NCI-H526 (cell line): Measurements from ENCODE around the gene MKX.

Experiments
- DNase-seq, 2 experiments: peaks; one replicate each; lab custom pipeline; 2025; lab: John Stamatoyannopoulos, UW

MKX gene, protein sequence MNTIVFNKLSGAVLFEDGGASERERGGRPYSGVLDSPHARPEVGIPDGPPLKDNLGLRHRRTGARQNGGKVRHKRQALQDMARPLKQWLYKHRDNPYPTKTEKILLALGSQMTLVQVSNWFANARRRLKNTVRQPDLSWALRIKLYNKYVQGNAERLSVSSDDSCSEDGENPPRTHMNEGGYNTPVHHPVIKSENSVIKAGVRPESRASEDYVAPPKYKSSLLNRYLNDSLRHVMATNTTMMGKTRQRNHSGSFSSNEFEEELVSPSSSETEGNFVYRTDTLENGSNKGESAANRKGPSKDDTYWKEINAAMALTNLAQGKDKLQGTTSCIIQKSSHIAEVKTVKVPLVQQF

DNA sequence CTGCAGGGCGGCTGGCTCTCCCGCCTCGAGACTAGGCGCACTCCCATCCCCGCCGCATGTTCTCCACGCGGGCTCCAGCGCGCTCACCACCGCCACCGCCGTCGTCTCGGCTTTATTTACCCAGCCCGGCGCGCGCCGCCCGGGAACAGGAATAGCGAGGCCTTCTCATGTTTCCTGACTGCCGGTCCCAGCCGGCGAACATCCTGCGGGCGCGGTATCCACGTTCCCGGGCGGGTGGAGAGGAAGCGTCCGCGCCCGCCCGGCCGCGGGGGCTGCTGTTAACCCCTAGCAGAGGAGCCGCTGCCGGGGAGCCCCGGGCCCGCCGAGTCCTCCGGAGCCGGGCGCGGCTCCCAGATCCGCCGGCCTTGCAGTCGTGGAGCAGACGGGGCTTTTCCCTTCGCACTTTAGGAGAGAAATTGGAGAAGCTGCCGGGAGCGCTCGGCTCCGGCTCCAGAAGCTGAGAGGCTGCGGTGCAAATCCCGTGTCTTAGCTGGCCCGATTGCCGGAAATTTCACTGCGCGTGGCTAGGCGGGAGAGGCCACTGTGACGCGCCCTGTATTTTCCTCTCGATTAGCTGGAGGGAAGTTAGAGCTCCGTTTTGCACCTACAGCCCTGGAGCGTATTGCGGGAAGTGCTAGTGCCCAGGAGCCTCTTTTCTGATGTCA, at the start of gene MKX:
TSS of gene MKX (minus strand) at position 88 of the 665 bp plus-strand sequence. CDS start 2,404 bp downstream, outside the sequence.
- DNase-seq = peak; percentile 10 to 70

DNA sequence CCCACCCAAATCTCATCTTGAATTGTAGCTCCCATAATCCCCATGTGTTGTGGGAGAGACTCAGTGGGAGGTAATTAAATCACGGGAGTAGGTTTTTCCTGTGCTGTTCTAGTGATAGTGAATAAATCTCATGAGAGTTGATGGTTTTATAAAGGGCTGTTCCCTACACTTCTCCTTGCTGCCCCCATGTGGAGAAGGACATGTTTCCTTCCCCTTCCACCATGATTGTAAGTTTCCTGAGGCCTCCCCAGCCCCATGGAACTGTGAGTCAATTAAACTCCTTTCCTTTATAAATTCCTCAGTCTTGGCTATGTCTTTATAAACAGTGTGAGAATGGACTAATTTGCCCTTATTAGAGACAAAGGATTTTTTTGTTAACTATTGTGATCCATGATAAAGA, 48.5 kb upstream of the MKX start:
- DNase-seq = peak in 1 of 2 experiments; percentile 24

DNA sequence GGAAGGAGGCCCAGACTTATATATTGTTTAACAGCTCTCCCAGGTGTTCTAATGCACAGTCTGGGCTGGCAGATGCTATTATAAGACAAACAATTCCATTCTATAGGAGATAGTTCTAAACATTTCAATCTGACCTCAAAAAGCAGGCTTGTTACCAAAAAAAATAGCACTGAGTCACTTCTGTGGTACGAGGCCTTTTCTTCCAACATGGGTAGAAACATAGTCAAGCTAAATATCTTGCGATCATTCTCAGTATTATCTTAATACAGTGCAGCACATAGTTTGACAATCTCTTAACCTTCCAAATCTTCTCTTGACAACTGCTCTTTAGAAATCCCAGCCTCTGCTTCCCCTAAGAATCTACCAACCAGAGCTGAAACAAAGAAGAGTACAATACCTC, 46.6 kb upstream of the MKX start:
- DNase-seq = no peak

DNA sequence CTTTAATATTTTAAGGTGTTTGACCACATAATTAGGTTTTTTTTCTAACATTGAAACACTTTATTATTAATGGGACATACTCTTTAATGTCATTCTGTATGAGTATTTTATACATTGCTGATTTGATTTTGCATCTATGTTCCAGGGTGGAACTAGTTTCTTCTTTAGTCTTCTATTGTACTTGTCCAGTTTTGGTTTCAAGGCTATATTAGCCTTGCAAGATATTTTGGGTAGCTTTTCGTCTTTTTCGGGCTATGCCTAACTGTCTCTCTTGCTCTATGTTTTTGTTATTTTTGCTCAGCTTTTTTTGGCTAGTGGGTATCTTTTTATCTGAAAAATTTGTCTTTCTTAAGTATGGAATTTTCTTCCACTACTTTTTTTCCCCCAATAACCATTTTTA, 38.7 kb upstream of the MKX start:
- no peak for DNase-seq

DNA sequence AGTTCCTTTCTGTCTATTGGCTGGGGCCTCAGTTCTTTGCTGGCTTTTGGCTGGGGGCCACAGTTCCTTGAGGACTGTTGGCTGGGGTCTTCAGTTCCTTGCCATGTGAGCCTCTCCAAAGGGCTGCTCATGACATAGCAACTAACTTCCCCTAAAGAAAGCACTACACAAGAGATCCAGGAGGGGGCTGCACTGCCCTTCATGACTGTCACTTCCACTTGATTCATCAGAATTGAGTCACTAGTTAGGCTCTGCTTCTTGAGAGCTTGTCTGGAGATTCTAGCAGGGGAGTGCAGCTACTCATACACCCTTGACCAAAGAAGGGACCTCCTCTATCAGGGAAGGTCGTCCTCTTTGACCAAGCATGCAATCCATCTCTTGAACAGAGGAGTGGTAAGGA, 38.0 kb upstream of the MKX start:
- no peak for DNase-seq

DNA sequence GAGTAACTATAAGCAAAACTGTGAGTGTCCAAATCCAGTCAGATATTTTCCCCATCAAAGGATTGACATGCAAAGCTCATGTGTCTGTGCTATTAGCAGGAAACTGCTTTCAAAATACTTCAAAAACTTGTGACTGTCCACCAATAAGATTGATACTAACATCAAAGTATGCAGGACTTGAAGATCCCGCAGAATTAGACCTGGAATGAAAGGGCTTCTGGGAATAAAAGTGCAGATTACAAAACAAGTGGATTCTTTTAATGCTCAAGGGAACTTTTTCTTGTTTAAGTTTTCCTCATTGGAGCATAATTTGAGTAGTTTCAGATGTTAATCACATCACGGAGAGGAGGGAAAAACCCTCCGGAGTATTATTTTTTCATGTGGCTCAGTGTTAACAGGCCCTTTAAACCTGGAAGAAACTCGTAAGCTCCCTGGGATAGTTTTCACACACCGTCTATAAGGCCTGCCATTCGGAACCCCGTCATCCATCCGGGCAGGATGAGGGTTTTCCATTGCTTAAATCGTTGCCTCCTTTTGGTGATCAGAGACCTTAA, 33.9 kb upstream of the MKX start:
- no peak for DNase-seq

DNA sequence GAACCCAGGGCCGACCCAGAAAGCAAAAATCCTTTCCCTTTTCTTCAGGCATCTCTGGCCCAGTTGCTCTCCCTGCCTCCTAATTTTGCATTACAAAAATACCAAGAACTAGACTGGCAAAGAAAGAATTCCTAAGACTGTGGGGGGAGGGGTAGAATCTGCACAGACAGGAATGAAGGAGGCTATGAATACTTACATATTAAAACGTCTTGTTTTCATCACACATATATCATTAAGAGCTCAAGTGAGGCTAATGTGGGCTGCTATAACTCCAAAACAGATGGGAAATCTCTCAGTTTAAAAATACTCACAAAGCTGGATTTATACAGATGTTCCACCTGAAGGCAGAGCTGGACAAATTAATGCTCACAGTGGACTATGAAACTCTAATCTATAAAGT, 29.2 kb upstream of the MKX start:
- no peak for DNase-seq

DNA sequence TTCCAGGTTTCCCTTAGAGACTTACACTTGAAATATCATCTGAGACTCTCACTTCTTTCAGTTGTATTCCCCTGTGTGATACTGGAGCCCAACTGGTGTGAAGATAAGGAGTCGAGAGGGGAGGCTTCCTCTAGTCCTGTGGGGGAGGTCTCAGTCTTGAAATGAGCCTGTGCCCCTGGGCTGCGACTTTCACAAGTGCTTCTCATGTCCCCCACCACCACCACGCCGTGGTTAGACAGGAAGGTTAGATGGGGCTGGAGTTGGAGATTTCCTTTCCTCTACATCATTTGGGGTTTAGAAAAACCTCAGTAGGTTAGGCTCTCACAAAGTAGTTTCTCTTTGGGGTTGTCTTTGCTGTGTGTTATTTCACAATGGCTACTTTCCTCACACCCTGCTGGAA, 25.6 kb upstream of the MKX start:
- DNase-seq = no peak

DNA sequence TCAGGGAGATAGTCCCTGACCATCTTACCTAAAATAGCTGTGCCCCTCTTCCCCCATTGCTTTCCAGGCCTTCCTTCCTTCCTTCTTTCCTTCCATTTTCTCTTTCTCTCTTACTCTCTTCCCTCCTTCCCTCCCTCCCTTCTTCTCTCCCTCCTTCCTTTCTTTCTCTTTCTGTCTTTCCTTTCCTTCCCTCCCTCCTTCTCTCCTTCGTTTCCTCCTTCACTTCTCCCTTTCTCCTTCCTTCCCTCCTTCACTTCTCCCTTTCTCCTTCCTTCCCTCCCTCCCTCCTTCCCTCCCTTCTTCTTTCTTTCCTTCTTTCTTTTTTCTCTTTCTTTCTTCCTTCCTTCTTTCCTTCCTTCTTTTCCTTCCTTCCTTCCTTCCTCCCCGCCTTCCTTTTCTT, 24.6 kb upstream of the MKX start:
- DNase-seq = no peak

DNA sequence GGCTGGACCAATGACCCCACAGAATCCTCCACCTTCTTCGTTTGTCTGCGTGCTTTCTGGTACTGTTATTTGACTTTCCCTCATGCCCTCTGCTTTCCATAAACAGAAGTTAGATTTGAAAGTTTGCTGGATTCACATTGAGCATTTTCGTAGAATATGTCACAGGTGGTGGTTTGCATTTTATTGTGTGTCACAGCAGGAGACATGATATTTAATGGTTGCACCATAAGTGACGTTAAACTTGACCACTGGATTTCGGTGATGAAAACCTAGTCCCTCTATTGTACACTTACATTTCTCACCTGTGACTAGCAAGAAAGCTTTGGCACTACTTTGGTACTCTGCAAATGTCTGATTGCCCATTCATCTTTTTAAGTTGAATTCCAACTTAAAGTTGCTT, 15.2 kb upstream of the MKX start:
- no peak for DNase-seq

DNA sequence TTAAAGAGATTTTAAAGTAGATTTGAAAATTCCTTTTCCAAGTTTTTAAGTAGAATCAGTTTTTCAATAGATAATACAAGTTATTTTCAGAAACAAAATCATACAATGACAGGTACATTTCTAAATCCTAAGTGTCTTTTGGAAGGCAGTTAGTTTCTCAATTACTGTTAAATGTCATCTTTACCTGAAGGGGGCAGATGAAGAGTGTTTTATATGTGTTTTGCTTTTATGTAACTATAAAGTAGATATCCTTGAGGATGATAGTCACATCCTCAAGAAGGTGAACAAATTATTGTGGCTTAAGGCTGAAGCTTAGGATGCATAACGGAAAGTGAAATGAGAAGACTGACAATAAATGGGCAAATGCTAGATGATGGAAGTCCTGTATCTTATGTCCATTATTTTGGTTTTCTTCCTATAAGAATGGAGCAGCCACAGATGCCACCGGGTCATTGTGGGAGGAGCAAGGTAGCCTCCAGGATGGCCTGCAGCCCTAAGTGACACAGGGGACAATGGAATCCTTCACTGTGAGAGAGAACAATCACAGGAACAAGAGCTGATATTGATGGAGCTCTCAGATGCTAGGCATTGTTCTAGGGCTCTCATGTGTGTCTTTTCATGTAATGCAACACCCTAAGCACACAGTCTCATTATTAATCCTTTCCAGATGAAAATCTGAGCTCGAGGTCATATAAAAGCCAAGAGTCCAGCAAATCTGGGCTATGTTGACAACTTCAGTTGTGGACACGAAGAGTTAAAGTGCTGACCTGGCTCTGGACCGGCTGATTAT, 14.1 kb upstream of the MKX start:
- DNase-seq = no peak

DNA sequence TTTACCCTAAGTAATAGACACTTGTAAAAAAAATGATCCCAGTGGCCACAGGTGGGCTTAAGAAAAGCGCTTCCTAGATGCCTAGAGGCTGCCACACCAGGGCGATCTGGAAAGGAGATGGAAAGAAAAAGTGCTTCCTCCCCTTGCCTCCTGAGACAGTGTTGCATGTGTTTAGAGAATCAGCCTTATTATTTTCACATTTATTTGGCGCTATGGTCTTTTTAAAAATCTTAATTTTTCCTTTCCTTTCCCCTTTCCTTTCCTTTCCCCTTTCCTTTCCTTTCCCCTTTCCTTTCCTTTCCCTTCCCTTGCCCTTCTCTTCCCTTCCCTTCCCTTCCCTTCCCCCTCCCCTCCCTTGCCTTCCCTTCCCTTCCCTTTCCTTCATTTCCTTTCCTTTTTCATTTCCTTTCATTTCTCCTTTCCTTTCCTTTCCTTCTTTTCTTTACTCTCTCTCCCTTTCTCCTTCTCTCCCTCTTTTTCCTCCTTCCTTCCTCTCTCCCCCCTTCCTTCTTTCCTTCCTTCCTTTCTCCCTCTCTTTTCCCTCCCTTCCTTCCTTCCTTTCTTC, 7.1 kb upstream of the MKX start:
- no peak for DNase-seq

DNA sequence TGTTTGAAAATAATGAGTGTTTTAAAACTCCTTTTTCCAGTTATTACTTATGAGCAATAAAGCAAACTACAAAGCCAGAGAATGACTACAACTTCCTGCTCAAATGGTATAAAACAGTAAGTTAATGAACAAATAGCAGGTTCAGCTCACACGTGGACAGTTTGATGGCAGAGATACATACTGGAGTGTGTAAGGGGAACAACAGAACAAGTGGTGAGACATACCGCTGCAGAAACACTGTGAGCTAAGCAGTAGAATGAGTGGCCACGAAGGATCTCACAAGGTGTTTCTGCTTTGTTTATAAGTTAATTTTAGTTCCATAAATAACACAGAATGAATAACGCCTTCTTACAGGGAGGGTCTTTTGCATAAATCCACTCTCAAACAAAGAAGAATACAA, 3.0 kb upstream of the MKX start:
- DNase-seq = peak in 1 of 2 experiments; percentile 12

DNA sequence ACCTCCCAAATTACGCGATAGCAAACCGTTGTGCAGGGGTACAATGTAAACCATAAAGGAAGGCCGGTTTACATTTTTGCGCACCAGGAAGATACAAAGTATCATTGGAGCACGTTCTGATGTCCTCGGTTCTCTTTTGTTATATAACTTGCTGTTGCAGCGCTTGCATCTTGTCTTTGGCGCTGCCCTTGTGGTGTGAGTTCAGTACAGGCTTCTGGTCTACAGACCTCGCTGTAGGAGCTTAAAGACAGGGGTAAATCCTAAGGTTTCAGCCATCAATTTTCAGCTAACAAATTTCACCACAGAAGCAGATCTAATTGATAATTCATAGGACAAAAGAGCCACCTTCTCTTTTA, 1.5 kb upstream of the MKX start:
- DNase-seq = no peak

DNA sequence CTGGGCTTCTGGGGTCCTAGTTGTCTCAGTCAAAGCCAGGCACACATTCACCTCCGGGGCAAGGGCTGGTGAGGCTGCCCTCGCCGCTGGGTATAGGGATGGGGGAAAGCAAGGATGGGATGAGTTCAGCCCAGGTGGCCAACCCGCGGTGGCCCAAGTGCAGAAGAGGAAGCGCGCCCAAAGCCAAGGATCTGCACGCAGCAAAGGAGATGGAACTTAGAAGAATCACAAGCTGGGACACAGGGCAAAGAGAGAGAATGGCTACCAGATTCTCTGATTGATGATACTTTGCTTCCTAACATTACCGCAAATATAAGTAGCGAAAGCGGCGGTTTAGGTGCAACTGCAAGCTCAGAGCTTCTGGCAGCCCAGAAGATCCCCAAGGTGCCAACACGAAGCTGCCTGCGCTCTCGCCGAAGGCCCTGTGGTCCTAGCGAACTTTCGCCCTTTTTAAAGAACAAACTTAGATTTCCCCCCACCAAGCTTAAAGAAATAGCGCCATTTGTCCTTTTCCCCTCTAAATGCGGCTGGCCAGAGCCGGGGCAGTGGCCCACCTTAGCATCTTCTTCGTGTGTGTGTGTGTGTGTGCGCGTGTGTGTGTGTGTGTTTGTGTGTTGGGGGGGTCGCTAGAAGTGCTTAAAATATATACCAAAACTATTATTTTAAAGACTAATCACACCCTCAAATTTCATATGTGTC, 927 bp upstream of the MKX start:
- DNase-seq = no peak

DNA sequence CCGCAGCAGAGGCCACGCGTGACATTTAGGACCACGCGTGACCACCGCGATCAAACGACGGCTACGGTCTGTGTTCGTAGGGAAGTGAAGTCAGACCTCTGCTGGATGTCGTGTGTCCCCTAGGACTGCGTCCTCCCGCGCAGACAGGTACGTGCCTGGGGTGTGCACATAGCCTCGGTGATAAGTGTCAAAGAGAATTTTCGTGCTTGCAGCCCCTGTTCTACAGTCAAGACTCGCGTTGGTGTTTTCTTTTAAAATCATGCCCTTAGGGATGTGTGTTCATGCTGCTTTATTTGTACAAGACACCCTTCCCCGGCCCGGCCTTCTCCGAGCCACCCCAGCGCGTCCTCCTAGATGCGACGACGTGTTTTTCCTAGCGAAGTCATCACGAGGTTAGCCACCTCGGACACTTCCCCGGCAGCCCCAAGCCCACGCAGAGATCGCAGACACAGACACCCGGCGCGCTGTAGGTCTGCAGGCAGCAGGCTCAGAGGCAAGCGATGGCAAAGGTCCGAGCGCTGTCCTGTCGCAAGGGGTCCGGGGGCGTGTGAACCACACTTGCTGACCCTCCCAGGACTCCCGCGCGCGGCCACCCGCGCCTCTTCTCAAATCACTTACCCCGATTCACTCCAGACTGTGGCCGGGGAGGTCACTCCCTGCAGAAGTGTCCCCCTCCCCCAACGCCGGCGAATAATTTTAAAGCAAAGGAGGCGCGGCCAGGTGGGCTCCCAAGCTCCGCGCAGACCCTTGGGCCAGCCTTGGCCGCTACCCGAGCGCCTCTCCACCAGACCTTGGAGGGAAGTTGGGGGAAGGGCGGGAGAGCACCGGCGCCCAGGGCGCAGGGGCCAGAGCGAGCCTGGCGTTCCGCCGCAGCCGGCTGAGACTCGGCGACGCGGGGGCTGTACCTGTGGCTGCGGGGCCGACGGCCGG, 552 bp downstream of the MKX start:
- DNase-seq = peak in 1 of 2 experiments; percentile 40

DNA sequence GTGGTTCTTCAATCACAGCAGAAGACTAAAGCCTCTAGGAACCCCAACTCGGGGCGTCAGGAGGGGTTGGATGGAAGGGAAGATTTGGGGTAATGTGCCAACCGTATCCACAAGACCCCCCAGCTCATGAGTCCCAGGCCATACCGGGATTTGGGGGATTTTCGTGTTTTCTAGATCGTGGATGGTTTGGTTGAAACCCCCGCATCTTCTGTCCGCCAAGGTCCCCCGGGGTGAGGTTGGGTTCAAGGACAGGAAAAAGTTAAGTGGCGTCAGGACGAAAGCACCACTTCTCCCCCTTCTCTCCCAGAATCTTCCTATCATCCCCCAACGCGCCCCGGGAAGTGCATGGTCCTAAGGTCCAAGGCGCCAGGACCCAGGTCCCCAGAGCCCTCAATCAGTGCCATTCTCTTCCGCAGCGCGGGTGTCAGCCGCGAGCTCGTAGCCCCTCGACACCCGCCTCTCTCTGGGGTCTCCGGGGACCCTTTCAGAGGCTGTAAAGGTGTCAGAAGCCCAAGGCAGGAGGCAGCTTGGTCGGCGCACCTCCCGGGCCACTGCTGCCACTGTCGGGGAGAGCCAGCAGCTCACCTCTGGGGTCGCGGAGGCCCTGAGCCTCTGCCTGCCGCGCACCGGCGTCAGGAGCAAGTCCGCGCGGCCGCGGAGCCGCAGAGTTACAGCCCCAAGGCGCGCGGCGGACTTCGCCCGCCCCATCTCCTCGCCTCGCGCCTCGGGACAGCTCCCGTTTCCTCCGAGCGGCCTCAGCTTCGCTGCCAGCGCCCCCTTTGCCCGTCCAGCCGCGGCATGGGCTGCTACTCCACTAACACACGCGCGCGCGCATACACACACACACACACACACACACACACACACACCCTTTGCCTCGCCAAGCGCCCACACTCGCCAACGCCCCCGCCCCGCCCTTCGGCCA, 1.5 kb downstream of the MKX start:
- peak in 1 of 2 experiments; percentile 40 for DNase-seq

DNA sequence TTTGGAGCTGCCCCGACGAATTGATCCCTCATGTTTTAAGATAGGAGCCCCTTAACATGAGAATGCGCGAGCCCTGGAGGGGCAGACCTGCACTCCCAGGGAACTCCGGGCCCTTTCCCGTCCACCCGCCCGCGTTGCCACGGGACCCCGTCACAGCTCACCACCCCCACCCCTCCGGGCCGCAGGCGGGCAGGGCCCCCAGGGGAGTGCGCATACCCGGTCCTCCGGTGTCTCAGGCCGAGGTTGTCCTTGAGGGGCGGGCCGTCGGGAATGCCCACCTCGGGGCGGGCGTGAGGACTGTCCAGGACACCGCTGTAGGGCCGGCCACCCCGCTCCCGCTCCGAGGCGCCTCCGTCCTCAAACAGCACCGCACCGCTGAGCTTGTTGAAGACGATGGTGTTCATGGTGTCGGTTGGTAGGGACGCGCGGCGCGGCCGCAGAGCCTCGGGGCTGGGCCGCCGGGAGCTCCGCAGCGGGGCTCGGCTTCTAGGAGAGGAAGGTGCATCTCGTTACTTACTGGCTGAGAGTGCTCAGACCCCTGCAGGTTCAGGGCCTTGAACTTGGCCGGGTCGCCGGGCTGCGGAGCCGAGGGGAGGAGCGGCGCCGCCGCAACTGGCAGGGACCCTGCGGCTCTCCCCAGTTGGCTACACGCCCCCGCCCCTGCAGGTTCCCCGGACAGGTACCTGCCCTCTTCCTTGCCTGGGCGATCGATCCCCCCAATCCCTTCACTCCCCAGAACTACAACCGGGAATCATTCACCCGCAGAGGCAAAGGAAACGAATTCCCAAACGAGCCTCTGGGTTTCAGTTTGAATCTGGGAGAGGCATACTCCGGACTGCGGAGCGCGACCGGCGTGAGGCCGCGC, 2.4 kb downstream of the MKX start:
- peak; percentile 13 to 58 for DNase-seq
